K562 (cell line): ENCODE data around the gene COLEC12. TPM values are rescaled to one million over a fixed set of nuclear protein-coding genes. Genes with fewer than 3 reads are reported as not detected.

ENCODE experiments used
- ATAC-seq: fragments of 200-7000 bp; cut with Tn5 transposase; 3 replicates; pipeline ENCODE4 v1.9.1; 2020; ENCODE audit warnings: moderate library complexity
- BruUV-seq: library from RNA; stranded (reverse); fragments of 400-500 nt; replicated peaks from 2 replicates; lab custom pipeline; 2021; lab: Mats Ljungman, UMichigan
- CTCF ChIA-PET: fragments of 300-600 bp; formaldehyde crosslinking; extraction: SDS; loops from one replicate; lab custom pipeline; 2021; ENCODE audit warnings: low intra/inter-chr PET ratio; lab: Yijun Ruan, JAX
- POLR2A ChIA-PET: fragments of 300-600, 350-650 bp; sonication (Branson Sonifier 250); formaldehyde crosslinking; extraction: SDS; loops from one replicate; lab custom pipeline; 2021; ENCODE audit warnings: antibody characterized with exemption, inconsistent platforms; lab: Yijun Ruan, JAX
- DNase-seq, 4 experiments: peaks; one replicate each; pipeline versions ENCODE4 v3.0.0 to v3.0.0-alpha.2; 2011 to 2018; ENCODE audit warnings: low spot score in 3 of 4, mixed read lengths in 3 of 4; ENCODE audit errors: extremely low read depth in 1 of 4
- FAIRE-seq: peaks from 2 replicates; lab custom pipeline; 2011; peaks lifted over from hg19 to GRCh38; lab: Jason Lieb, UNC
- H2AFZ ChIP-seq: 2 replicates; pipeline ENCODE4 v1.6.0; 2011; ENCODE audit warnings: low read depth, low read length, control low read depth, inconsistent platforms
- H3K27ac ChIP-seq: fragments of 200-600 bp; 3 replicates; pipeline ENCODE4 v1.8.0; 2011; ENCODE audit warnings: low read depth, mild to moderate bottlenecking, control low read depth, inconsistent platforms, low read length, moderate library complexity, mixed read lengths; ENCODE audit errors: extremely low read depth
- H3K27me3 ChIP-seq, 2 experiments: fragments of 300-600 bp in 1 of 2; 2 replicates in 1 of 2; 3 replicates in 1 of 2; pipeline versions ENCODE4 v1.6.0 to v1.8.0; 2011; ENCODE audit warnings: inconsistent platforms in 2 of 2, low read length in 2 of 2, mild to moderate bottlenecking in 1 of 2, mixed read lengths in 1 of 2, moderate library complexity in 1 of 2; ENCODE audit not compliant: control insufficient read depth in 2 of 2, insufficient read depth in 2 of 2
- H3K36me3 ChIP-seq: fragments of 300-600 bp; 3 replicates; pipeline ENCODE4 v1.8.0; 2011; ENCODE audit warnings: mild to moderate bottlenecking, low read length, inconsistent platforms; ENCODE audit not compliant: control insufficient read depth, insufficient read depth
- H3K4me1 ChIP-seq, 2 experiments: fragments of 200-600 bp in 1 of 2; replicated peaks in 1 of 2; 2 replicates in 1 of 2; 3 replicates in 1 of 2; pipeline versions ENCODE4 v1.5.1 to v1.8.0; 2011; ENCODE audit warnings: inconsistent platforms in 2 of 2, low read length in 2 of 2, mild to moderate bottlenecking in 1 of 2, mixed read lengths in 1 of 2, moderate library complexity in 1 of 2; ENCODE audit not compliant: control insufficient read depth in 2 of 2, insufficient read depth in 2 of 2
- H3K4me2 ChIP-seq: 2 replicates; pipeline ENCODE4 v1.6.1; 2011; ENCODE audit warnings: low read length, control low read depth, inconsistent platforms, mixed read lengths; ENCODE audit not compliant: insufficient read depth
- H3K4me3 ChIP-seq: fragments of 200-600 bp; sonication (generic), shearing (Covaris generic); 2 replicates; pipeline ENCODE4 v1.5.1; 2016; ENCODE audit warnings: control low read depth, inconsistent platforms
- H3K79me2 ChIP-seq: fragments of 200-600 bp; 3 replicates; pipeline ENCODE4 v1.8.0; 2011; ENCODE audit warnings: low read length, inconsistent platforms; ENCODE audit not compliant: control insufficient read depth, insufficient read depth
- H3K9ac ChIP-seq, 2 experiments: 2 replicates each; pipeline versions ENCODE4 v1.6.0 to v1.6.1; 2011; ENCODE audit warnings: low read depth in 2 of 2, low read length in 2 of 2, control low read depth in 1 of 2, inconsistent platforms in 1 of 2, mild to moderate bottlenecking in 1 of 2, mixed read lengths in 1 of 2; ENCODE audit not compliant: insufficient read depth in 1 of 2
- H3K9me1 ChIP-seq: one replicate; pipeline ENCODE4 v1.6.0; 2011; ENCODE audit warnings: inconsistent platforms, mild to moderate bottlenecking, low read length, moderate library complexity; ENCODE audit not compliant: control insufficient read depth, insufficient read depth
- H3K9me3 ChIP-seq: replicated peaks from 2 replicates; pipeline ENCODE4 v1.5.1; 2011; ENCODE audit warnings: low read depth, low read length, inconsistent platforms; ENCODE audit not compliant: control insufficient read depth, insufficient read depth
- H4K20me1 ChIP-seq: replicated peaks from 2 replicates; pipeline ENCODE4 v1.6.1; 2011; ENCODE audit warnings: low read length, inconsistent platforms, mixed read lengths; ENCODE audit not compliant: control insufficient read depth, insufficient read depth
- BACH1 ChIP-seq: fragments of 200-800 bp; sonication (Bioruptor generic); IDR thresholded peaks from 2 replicates; pipeline ENCODE4 v1.6.1; 2016; ENCODE audit warnings: missing genetic modification characterization, missing compliant biosample characterization
- BCOR ChIP-seq: fragments of 450-650 bp; IDR thresholded peaks from 2 replicates; pipeline ENCODE4 v1.6.1; 2016
- CCNT2 ChIP-seq: IDR thresholded peaks from 2 replicates; pipeline ENCODE4 v1.6.1; 2011; ENCODE audit warnings: borderline replicate concordance, low read depth, mild to moderate bottlenecking, moderate library complexity, mixed read lengths, low read length; ENCODE audit not compliant: insufficient read length; ENCODE audit errors: extremely low read depth
- EZH2 ChIP-seq: IDR thresholded peaks from 2 replicates; pipeline ENCODE4 v1.6.1; 2012; ENCODE audit warnings: low read depth, mild to moderate bottlenecking, inconsistent platforms, low read length, borderline replicate concordance
- FOXA1 ChIP-seq: fragments of 450-650 bp; IDR thresholded peaks from 2 replicates; pipeline ENCODE4 v1.6.1; 2016; ENCODE audit warnings: mild to moderate bottlenecking, borderline replicate concordance
- JUND ChIP-seq, 2 experiments: IDR thresholded peaks; 2 replicates in 1 of 2; 3 replicates in 1 of 2; pipeline ENCODE4 v1.6.1; 2011; ENCODE audit warnings: borderline replicate concordance in 2 of 2, low read depth in 2 of 2, low read length in 2 of 2, improper control_type of control experiment in 1 of 2, missing biosample characterization in 1 of 2, missing genetic modification characterization in 1 of 2, missing genetic modification reagents in 1 of 2
- LCOR ChIP-seq: sonication (generic); formaldehyde crosslinking; IDR thresholded peaks from 2 replicates; pipeline ENCODE4 v1.8.0; 2022; ENCODE audit warnings: mild to moderate bottlenecking, missing genetic modification reagents
- MLX ChIP-seq, 2 experiments: fragments of 450-650 bp in 1 of 2; sonication (generic) in 1 of 2; formaldehyde crosslinking; conservative IDR thresholded peaks; 2 replicates each; pipeline versions ENCODE4 v1.4.0 to v1.8.1; 2020 to 2022; ENCODE audit warnings: mild to moderate bottlenecking in 1 of 2, missing genetic modification reagents in 1 of 2
- NR1H2 ChIP-seq: sonication (generic); formaldehyde crosslinking; IDR thresholded peaks from 2 replicates; pipeline ENCODE4 v1.4.0; 2020; ENCODE audit warnings: mild to moderate bottlenecking, missing genetic modification reagents
- NR2F6 ChIP-seq: fragments of 450-650 bp; formaldehyde crosslinking; IDR thresholded peaks from 2 replicates; pipeline ENCODE4 v1.4.0; 2020; ENCODE audit warnings: mild to moderate bottlenecking
- POLR3G ChIP-seq: IDR thresholded peaks from 2 replicates; pipeline ENCODE4 v1.6.1; 2011; ENCODE audit not compliant: insufficient read length, insufficient replicate concordance; ENCODE audit errors: extremely low read depth
- RFX1 ChIP-seq: fragments of 450-650 bp; IDR thresholded peaks from 2 replicates; pipeline ENCODE4 v1.6.1; 2016; ENCODE audit warnings: mild to moderate bottlenecking, moderate library complexity
- SMARCB1 ChIP-seq: IDR thresholded peaks from 2 replicates; pipeline ENCODE4 v1.6.1; 2011; ENCODE audit warnings: improper control_type of control experiment, low read depth; ENCODE audit not compliant: insufficient read length
- SMARCC2 ChIP-seq: fragments of 450-650 bp; IDR thresholded peaks from 2 replicates; pipeline ENCODE4 v1.6.1; 2017; ENCODE audit warnings: antibody characterized with exemption, moderate library complexity, mild to moderate bottlenecking, low read depth
- ZNF134 ChIP-seq: fragments of 250-450 bp; sonication (Bioruptor Pico); conservative IDR thresholded peaks from 2 replicates; pipeline ENCODE4 v1.4.0; 2020
- ZNF311 ChIP-seq: fragments of 250-450 bp; sonication (Bioruptor Pico); IDR thresholded peaks from 2 replicates; pipeline ENCODE4 v1.4.0; 2020; ENCODE audit warnings: mild to moderate bottlenecking, moderate library complexity
- ZNF707 ChIP-seq: fragments of 250-450 bp; sonication (Bioruptor Pico); conservative IDR thresholded peaks from 2 replicates; pipeline ENCODE4 v1.8.0; 2022; ENCODE audit warnings: inconsistent platforms, mild to moderate bottlenecking, moderate library complexity
- ZNF764 ChIP-seq: fragments of 250-450 bp; sonication (Bioruptor Pico); IDR thresholded peaks from 2 replicates; pipeline ENCODE4 v1.4.0; 2020; ENCODE audit warnings: low read depth, mild to moderate bottlenecking, moderate library complexity
- WGBS: fragments of 100-300 bp; shearing (Covaris generic); methylation state at CpG from one replicate; pipeline ENCODE4 v1.1.6; 2016; ENCODE audit warnings: low coverage, mixed read lengths; ENCODE audit not compliant: insufficient coverage; ENCODE audit errors: missing lambda C conversion rate; 5-methylcytosine and 5-hydroxymethylcytosine counted together
- in situ Hi-C: fragments of 300-500 bp; cut with MboI; formaldehyde crosslinking; loops from 4 replicates; pipeline ENCODE4 v1.15.0; 2018; ENCODE audit warnings: inconsistent platforms, mixed read lengths
- intact Hi-C: fragments of 100-400 bp; cut with micrococcal nuclease; formaldehyde crosslinking; loops from 2 replicates; pipeline ENCODE4 v1.14.2; 2022
- polyA plus RNA-seq, 8 experiments: library from polyadenylated mRNA; depleted of rRNA in 4 of 8; stranded (reverse) in 5 of 8; unstranded in 3 of 8; fragments of >200 nt; fragmentation: Nextera tagmentation in 2 of 8; fragmentation: Illumina TruSeq in 1 of 8; extraction: Ambion mirVana in 2 of 8; extraction: Trizol in 1 of 8; gene quantifications; 2 replicates each; pipeline versions ENCODE4 v1.2.1 to v1.2.3, GENCODE V29; 2011 to 2014; ENCODE audit warnings: inconsistent platforms in 1 of 8, missing spikeins in 1 of 8
- total RNA-seq, 7 experiments: library from RNA; depleted of rRNA in 6 of 7; stranded (reverse); fragments of >200 nt in 6 of 7; fragmentation: Illumina TruSeq in 2 of 7; extraction: Trizol in 2 of 7; gene quantifications; 2 replicates each; pipeline versions ENCODE4 v1.2.1 to v1.2.3, GENCODE V29; 2011 to 2021; ENCODE audit warnings: low replicate concordance in 1 of 7

The COLEC12 gene
- total and polyA plus RNA-seq, 9 of the 15 experiments (the other 6 are each of a cell fraction or from before 2014, with no cell fraction given): 0.04 TPM; not detected in 8

DNA sequence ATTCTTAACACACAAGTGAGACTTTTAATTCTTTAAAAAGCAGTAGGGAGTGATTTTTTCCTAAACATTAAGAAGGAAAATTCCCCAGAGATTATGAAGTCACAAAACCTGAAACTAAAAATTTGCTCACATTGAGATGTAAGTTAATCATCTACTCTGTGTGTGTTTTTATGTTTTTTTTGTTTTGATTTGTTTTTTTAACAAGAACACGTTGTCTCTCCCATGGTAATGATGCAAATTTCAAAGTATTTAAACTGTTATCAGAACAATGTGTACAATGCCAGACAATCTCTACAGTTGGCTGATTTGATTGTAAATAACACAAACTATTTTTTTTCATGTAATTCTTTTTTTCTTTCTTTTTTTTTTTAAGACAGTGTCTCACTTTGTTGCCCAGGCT lies 71.5 kb downstream of the COLEC12 start:
- H3K4me2 ChIP-seq: no peak overlapping the region
- no peaks in the 10 kb centered on the region for H4K20me1 ChIP-seq
- no peaks in the 10 kb centered on the region for H3K9me1 ChIP-seq
- no peaks in the 10 kb centered on the region for H3K9me3 ChIP-seq
- 0% methylated on average over 1 of the region's 1 CpG for WGBS
- TF ChIP-seq BACH1 (tag): no peak
- TF ChIP-seq NR1H2: no peak
- no peak for TF ChIP-seq MLX (CRISPR knock-in tag; conservative IDR thresholded peaks at IDR 0.05)
- TF ChIP-seq NR2F6 (CRISPR knock-in tag): no peak
- no peak for TF ChIP-seq ZNF764 (CRISPR knock-in tag)
- TF ChIP-seq JUND (IDR thresholded peaks at IDR 0.05; ENCODE audit: borderline replicate concordance, low read depth, low read length): no peak
- TF ChIP-seq JUND (tag; IDR thresholded peaks at IDR 0.05; ENCODE audit: borderline replicate concordance, low read depth, low read length): no peak
- TF ChIP-seq FOXA1: no peak
- TF ChIP-seq POLR3G: no peak
- TF ChIP-seq EZH2: no peak
- TF ChIP-seq ZNF707: no peak
- no peak for TF ChIP-seq RFX1
- no peak for TF ChIP-seq BCOR
- TF ChIP-seq SMARCC2: no peak
- no peak for TF ChIP-seq LCOR (CRISPR knock-in tag)
- TF ChIP-seq ZNF311 (CRISPR knock-in tag): no peak
- TF ChIP-seq ZNF134 (CRISPR knock-in tag): no peak
- no peak for TF ChIP-seq CCNT2
- no peak for TF ChIP-seq SMARCB1
- DNase-seq (no peak), ATAC-seq (no peak), FAIRE-seq (no peak)
- CTCF ChIA-PET: no interaction called here
- no peak overlapping the region for H3K4me3 ChIP-seq
- no TSS peak for BruUV-seq
- POLR2A ChIA-PET: no interaction called here
- no peak overlapping the region for H3K9ac ChIP-seq
- no peaks in the 10 kb centered on the region for H3K36me3 ChIP-seq
- H3K27me3 ChIP-seq: peaks cover 11 to 23% of the 10 kb centered on the region in 2 experiments
- no peaks in the 10 kb centered on the region; a peak in 1 of 5 replicates for H3K4me1 ChIP-seq
- H3K27ac ChIP-seq: no peak overlapping the region
- in situ Hi-C loops: no loop called here
- H3K79me2 ChIP-seq: no peaks in the 10 kb centered on the region
- H2AFZ ChIP-seq: no peak overlapping the region
- intact Hi-C loops: no loop called here
